ENCODE data around the gene CNTN4.

CNTN4 gene

DNA sequence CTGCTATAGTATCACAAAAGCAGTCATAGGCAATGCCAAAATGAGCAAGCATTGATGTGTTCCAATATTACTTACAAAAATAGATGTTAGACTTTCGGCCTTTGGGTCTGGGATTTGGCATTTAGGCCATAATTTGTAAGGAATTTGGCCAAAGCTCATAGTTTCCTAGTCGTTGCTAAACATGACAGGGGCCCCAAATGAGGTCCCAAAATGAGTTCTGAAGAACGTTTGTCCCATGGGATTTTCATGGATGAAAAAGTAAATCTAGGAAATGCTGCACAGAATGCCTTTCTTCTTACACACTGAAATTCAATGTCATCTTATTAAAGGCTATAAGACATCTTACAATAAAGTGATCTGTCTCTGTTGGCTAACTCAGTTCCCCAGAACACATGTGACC lies 456.0 kb downstream of the CNTN4 start:
- DNase-seq (ENCODE audit: low read depth), result no peak
- TF ChIP-seq, protein P1, sequence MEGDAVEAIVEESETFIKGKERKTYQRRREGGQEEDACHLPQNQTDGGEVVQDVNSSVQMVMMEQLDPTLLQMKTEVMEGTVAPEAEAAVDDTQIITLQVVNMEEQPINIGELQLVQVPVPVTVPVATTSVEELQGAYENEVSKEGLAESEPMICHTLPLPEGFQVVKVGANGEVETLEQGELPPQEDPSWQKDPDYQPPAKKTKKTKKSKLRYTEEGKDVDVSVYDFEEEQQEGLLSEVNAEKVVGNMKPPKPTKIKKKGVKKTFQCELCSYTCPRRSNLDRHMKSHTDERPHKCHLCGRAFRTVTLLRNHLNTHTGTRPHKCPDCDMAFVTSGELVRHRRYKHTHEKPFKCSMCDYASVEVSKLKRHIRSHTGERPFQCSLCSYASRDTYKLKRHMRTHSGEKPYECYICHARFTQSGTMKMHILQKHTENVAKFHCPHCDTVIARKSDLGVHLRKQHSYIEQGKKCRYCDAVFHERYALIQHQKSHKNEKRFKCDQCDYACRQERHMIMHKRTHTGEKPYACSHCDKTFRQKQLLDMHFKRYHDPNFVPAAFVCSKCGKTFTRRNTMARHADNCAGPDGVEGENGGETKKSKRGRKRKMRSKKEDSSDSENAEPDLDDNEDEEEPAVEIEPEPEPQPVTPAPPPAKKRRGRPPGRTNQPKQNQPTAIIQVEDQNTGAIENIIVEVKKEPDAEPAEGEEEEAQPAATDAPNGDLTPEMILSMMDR (conservative IDR thresholded peaks at IDR 0.05; ENCODE audit: control insufficient read depth, insufficient read depth, low read depth, low read length), result no peak
- H3K4me3 ChIP-seq (ENCODE audit: control insufficient read depth, low read depth, low read length), result no peak overlapping the region

GRCh38 chr3:2558796-2559195 lies 460.1 kb downstream of the CNTN4 start:
- DNase-seq (ENCODE audit: low read depth), result no peak
- H3K4me3 ChIP-seq (ENCODE audit: control insufficient read depth, low read depth, low read length), result no peak overlapping the region
- TF ChIP-seq, protein P1 (conservative IDR thresholded peaks at IDR 0.05; ENCODE audit: control insufficient read depth, insufficient read depth, low read depth, low read length), result no peak

- DNase-seq (ENCODE audit: low read depth), result no peak
- H3K4me3 ChIP-seq (ENCODE audit: control insufficient read depth, low read depth, low read length), result no peak overlapping the region
- TF ChIP-seq, protein P1 (conservative IDR thresholded peaks at IDR 0.05; ENCODE audit: control insufficient read depth, insufficient read depth, low read depth, low read length), result no peak
Measured at GRCh38 chr3:2567451-2567850, 468.8 kb downstream of the CNTN4 start.

DNA sequence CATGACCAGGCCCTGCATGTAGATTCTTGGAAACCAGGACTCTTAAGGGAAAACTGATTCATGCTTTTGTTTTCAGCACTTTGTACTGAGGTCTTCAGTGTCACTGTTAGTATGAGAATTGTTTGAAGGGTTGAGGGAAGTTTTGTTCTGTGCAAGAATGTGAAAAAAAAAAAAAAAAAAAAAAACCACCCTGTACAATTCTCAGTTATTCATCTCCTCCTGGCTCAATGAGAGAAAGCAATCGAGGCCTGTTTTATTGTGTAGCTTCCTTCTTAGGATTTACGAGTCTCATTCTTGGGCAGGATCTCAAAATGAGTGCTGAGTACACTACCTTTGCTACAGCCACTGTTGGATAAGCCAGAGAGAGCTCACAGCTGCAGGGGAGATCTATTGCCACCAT lies 469.5 kb downstream of the CNTN4 start:
- DNase-seq (ENCODE audit: low read depth), result peak; percentile 2
- no peak overlapping the region for H3K4me3 ChIP-seq (ENCODE audit: control insufficient read depth, low read depth, low read length)
- TF ChIP-seq, protein P1 (conservative IDR thresholded peaks at IDR 0.05; ENCODE audit: control insufficient read depth, insufficient read depth, low read depth, low read length), result no peak

DNA sequence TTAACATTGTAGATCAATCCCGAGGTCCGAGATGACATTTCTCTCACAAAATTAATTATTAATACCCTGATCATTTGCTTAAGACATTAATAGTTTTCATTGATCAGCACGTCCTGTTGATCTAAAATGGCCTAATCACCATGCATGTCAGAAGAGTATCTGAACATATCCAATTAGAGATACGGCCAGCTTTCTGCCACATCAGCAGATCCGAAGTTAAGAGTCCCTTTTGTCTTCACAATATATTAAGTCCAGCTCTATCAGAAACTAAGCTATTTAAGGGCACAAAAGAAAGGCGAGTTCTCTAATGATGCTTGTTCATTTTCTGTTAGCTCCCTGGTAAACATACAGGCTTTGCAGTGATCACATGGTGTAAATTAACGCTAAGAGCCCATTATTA lies 470.3 kb downstream of the CNTN4 start:
- no peak overlapping the region for H3K4me3 ChIP-seq (ENCODE audit: control insufficient read depth, low read depth, low read length)
- TF ChIP-seq, protein P1 (conservative IDR thresholded peaks at IDR 0.05; ENCODE audit: control insufficient read depth, insufficient read depth, low read depth, low read length), result no peak
- no peak for DNase-seq (ENCODE audit: low read depth)

GRCh38 chr3:2577571-2577970 lies 478.9 kb downstream of the CNTN4 start:
- no peak overlapping the region for H3K4me3 ChIP-seq (ENCODE audit: control insufficient read depth, low read depth, low read length)
- no peak for DNase-seq (ENCODE audit: low read depth)
- TF ChIP-seq, protein P1 (conservative IDR thresholded peaks at IDR 0.05; ENCODE audit: control insufficient read depth, insufficient read depth, low read depth, low read length), result no peak

DNA sequence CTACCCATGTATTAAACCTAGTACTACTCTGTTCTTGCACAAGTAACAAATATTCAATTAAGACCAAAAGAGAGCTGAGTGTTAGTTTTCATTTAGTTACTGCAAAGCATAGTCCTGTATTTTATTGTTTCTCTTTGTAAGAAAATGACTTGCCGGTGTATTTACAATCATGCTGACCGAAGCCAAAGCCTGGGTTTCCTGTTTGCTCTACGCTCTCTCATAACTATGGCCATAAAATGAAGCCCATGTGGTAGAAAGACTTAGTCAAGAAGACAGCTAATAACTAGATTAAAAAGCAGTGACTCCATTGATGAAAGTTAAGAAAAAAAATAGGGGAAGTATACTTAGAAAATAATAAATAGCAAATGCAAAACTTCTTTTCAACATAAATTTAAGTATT lies 479.9 kb downstream of the CNTN4 start:
- no peak for DNase-seq (ENCODE audit: low read depth)
- TF ChIP-seq, protein P1 (conservative IDR thresholded peaks at IDR 0.05; ENCODE audit: control insufficient read depth, insufficient read depth, low read depth, low read length), result no peak
- no peak overlapping the region for H3K4me3 ChIP-seq (ENCODE audit: control insufficient read depth, low read depth, low read length)
